Stimulated activated naive CD8-positive, alpha-beta T cell treated with anti-CD3 and anti-CD28 coated beads, Interleukin-15, Interleukin-2, amounts not matched to agents 100 ng/mL and 50 ng/mL, for 24 hours (primary cell): ENCODE results near the gene UBR4.
A peak's percentile ranks its signal among the peaks of the same experiment; 100 is the strongest.

Experiments
- H3K27ac Mint-ChIP-seq: one replicate; pipeline ENCODE4 v1.8.0; 2021; ENCODE audit warnings: mild to moderate bottlenecking, mixed read lengths
- H3K27me3 Mint-ChIP-seq: one replicate; pipeline ENCODE4 v1.8.0; 2021; ENCODE audit warnings: mixed read lengths
- H3K36me3 Mint-ChIP-seq: one replicate; pipeline ENCODE4 v1.8.0; 2021; ENCODE audit warnings: low read depth, mixed read lengths
- H3K4me1 Mint-ChIP-seq: one replicate; pipeline ENCODE4 v1.8.0; 2021; ENCODE audit warnings: low read depth, mixed read lengths
- H3K4me3 Mint-ChIP-seq: one replicate; pipeline ENCODE4 v1.8.0; 2021; ENCODE audit warnings: mild to moderate bottlenecking, mixed read lengths
- H3K9me3 Mint-ChIP-seq: one replicate; pipeline ENCODE4 v1.8.0; 2021; ENCODE audit warnings: mixed read lengths

Gene UBR4

GRCh38 chr1:19154876-19155275 lies 55.2 kb downstream of the UBR4 start:
- H3K27ac Mint-ChIP-seq = no peak overlapping the region
- H3K36me3 Mint-ChIP-seq = peaks cover 91% of the 10 kb centered on the region
- no peaks in the 10 kb centered on the region for H3K4me1 Mint-ChIP-seq
- H3K27me3 Mint-ChIP-seq = no peaks in the 10 kb centered on the region
- no peaks in the 10 kb centered on the region for H3K9me3 Mint-ChIP-seq
- no peak overlapping the region for H3K4me3 Mint-ChIP-seq

GRCh38 chr1:19153169-19153568 lies 56.9 kb downstream of the UBR4 start:
- Mint-ChIP-seq H3K27ac (no peak overlapping the region), H3K4me1 (no peaks in the 10 kb centered on the region), H3K4me3 (no peak overlapping the region), H3K27me3 (no peaks in the 10 kb centered on the region), H3K9me3 (no peaks in the 10 kb centered on the region), H3K36me3 (peaks cover 96% of the 10 kb centered on the region)

GRCh38 chr1:19151537-19151936 lies 58.5 kb downstream of the UBR4 start:
- no peak overlapping the region for H3K4me3 Mint-ChIP-seq
- no peaks in the 10 kb centered on the region for H3K27me3 Mint-ChIP-seq
- no peak overlapping the region for H3K27ac Mint-ChIP-seq
- H3K4me1 Mint-ChIP-seq = no peaks in the 10 kb centered on the region
- no peaks in the 10 kb centered on the region for H3K9me3 Mint-ChIP-seq
- peaks cover 97% of the 10 kb centered on the region for H3K36me3 Mint-ChIP-seq

GRCh38 chr1:19149736-19150135 lies 60.3 kb downstream of the UBR4 start:
- Mint-ChIP-seq H3K4me1 (no peaks in the 10 kb centered on the region), H3K27ac (no peak overlapping the region), H3K4me3 (no peak overlapping the region), H3K27me3 (no peaks in the 10 kb centered on the region), H3K9me3 (no peaks in the 10 kb centered on the region), H3K36me3 (peaks cover 99% of the 10 kb centered on the region)

- H3K4me1 Mint-ChIP-seq = no peaks in the 10 kb centered on the region
- H3K27me3 Mint-ChIP-seq = no peaks in the 10 kb centered on the region
- peaks cover 96% of the 10 kb centered on the region for H3K36me3 Mint-ChIP-seq
- no peaks in the 10 kb centered on the region for H3K9me3 Mint-ChIP-seq
- H3K27ac Mint-ChIP-seq = peak overlapping the region; percentile 19
- H3K4me3 Mint-ChIP-seq = no peak overlapping the region
Observed at GRCh38 chr1:19140465-19140864, 69.6 kb downstream of the UBR4 start.

- Mint-ChIP-seq H3K27ac (no peak overlapping the region), H3K9me3 (peaks cover 5% of the 10 kb centered on the region), H3K27me3 (no peaks in the 10 kb centered on the region), H3K36me3 (peaks cover 96% of the 10 kb centered on the region), H3K4me3 (no peak overlapping the region), H3K4me1 (no peaks in the 10 kb centered on the region)
Observed at GRCh38 chr1:19139711-19140110, 70.4 kb downstream of the UBR4 start.

- H3K9me3 Mint-ChIP-seq = peaks cover 5% of the 10 kb centered on the region
- peaks cover 97% of the 10 kb centered on the region for H3K36me3 Mint-ChIP-seq
- H3K27ac Mint-ChIP-seq = no peak overlapping the region
- no peak overlapping the region for H3K4me3 Mint-ChIP-seq
- no peaks in the 10 kb centered on the region for H3K4me1 Mint-ChIP-seq
- H3K27me3 Mint-ChIP-seq = no peaks in the 10 kb centered on the region
Observed at GRCh38 chr1:19138958-19139581, 71.0 kb downstream of the UBR4 start.

GRCh38 chr1:19138331-19138730 lies 71.7 kb downstream of the UBR4 start:
- Mint-ChIP-seq H3K36me3 (peaks cover 94% of the 10 kb centered on the region), H3K9me3 (peaks cover 6% of the 10 kb centered on the region), H3K27me3 (no peaks in the 10 kb centered on the region), H3K4me1 (no peaks in the 10 kb centered on the region), H3K4me3 (no peak overlapping the region), H3K27ac (no peak overlapping the region)

- peaks cover 8% of the 10 kb centered on the region for H3K9me3 Mint-ChIP-seq
- H3K27ac Mint-ChIP-seq = no peak overlapping the region
- H3K4me3 Mint-ChIP-seq = no peak overlapping the region
- peaks cover 94% of the 10 kb centered on the region for H3K36me3 Mint-ChIP-seq
- H3K4me1 Mint-ChIP-seq = no peaks in the 10 kb centered on the region
- H3K27me3 Mint-ChIP-seq = no peaks in the 10 kb centered on the region
Observed at GRCh38 chr1:19137158-19137557, 72.9 kb downstream of the UBR4 start.

- Mint-ChIP-seq H3K27me3 (no peaks in the 10 kb centered on the region), H3K4me1 (no peaks in the 10 kb centered on the region), H3K27ac (no peak overlapping the region), H3K36me3 (peaks cover 90% of the 10 kb centered on the region), H3K4me3 (no peak overlapping the region), H3K9me3 (peaks cover 8% of the 10 kb centered on the region)
Observed at GRCh38 chr1:19133360-19133759, 76.7 kb downstream of the UBR4 start.

- Mint-ChIP-seq H3K4me1 (peaks cover 20% of the 10 kb centered on the region), H3K36me3 (peaks cover 90% of the 10 kb centered on the region), H3K9me3 (peaks cover 8% of the 10 kb centered on the region), H3K4me3 (no peak overlapping the region), H3K27ac (no peak overlapping the region), H3K27me3 (no peaks in the 10 kb centered on the region)
Observed at GRCh38 chr1:19130468-19130867, 79.6 kb downstream of the UBR4 start.

- Mint-ChIP-seq H3K4me3 (no peak overlapping the region), H3K36me3 (peaks cover 90% of the 10 kb centered on the region), H3K27ac (no peak overlapping the region)
Observed at GRCh38 chr1:19128968-19129514, 81.0 kb downstream of the UBR4 start.

GRCh38 chr1:19124273-19124672 lies 85.8 kb downstream of the UBR4 start:
- peaks cover 98% of the 10 kb centered on the region for H3K36me3 Mint-ChIP-seq

More at GRCh38 chr1:19128968-19129514, 81.0 kb downstream of the UBR4 start:
- Mint-ChIP-seq H3K4me1 (peaks cover 34% of the 10 kb centered on the region), H3K27me3 (no peaks in the 10 kb centered on the region), H3K9me3 (peaks cover 4% of the 10 kb centered on the region)

GRCh38 chr1:19123837-19124236 lies 86.2 kb downstream of the UBR4 start:
- peaks cover 48% of the 10 kb centered on the region for H3K4me1 Mint-ChIP-seq

More at GRCh38 chr1:19124273-19124672, 85.8 kb downstream of the UBR4 start:
- H3K9me3 Mint-ChIP-seq = no peaks in the 10 kb centered on the region
- H3K4me1 Mint-ChIP-seq = peaks cover 48% of the 10 kb centered on the region
- peak overlapping the region; percentile 92 for H3K27ac Mint-ChIP-seq
- no peaks in the 10 kb centered on the region for H3K27me3 Mint-ChIP-seq
- peak overlapping the region; percentile 51 for H3K4me3 Mint-ChIP-seq

GRCh38 chr1:19122668-19123067 lies 87.4 kb downstream of the UBR4 start:
- H3K4me1 Mint-ChIP-seq = peaks cover 48% of the 10 kb centered on the region
- peaks cover 97% of the 10 kb centered on the region for H3K36me3 Mint-ChIP-seq
- no peaks in the 10 kb centered on the region for H3K9me3 Mint-ChIP-seq
- peak overlapping the region; percentile 49 for H3K27ac Mint-ChIP-seq
- H3K4me3 Mint-ChIP-seq = no peak overlapping the region
- H3K27me3 Mint-ChIP-seq = no peaks in the 10 kb centered on the region

More at GRCh38 chr1:19123837-19124236, 86.2 kb downstream of the UBR4 start:
- H3K27me3 Mint-ChIP-seq = no peaks in the 10 kb centered on the region
- H3K4me3 Mint-ChIP-seq = peak overlapping the region; percentile 51
- H3K9me3 Mint-ChIP-seq = no peaks in the 10 kb centered on the region
- peak overlapping the region; percentile 92 for H3K27ac Mint-ChIP-seq
- peaks cover 99% of the 10 kb centered on the region for H3K36me3 Mint-ChIP-seq

GRCh38 chr1:19121192-19121591 lies 88.9 kb downstream of the UBR4 start:
- H3K4me1 Mint-ChIP-seq = peaks cover 36% of the 10 kb centered on the region
- H3K9me3 Mint-ChIP-seq = no peaks in the 10 kb centered on the region
- no peak overlapping the region for H3K4me3 Mint-ChIP-seq
- H3K36me3 Mint-ChIP-seq = peaks cover 97% of the 10 kb centered on the region
- H3K27me3 Mint-ChIP-seq = no peaks in the 10 kb centered on the region
- H3K27ac Mint-ChIP-seq = no peak overlapping the region
